GM23338 (cell line): ENCODE measurements around the gene APBA2. TPM values are rescaled to one million over a fixed set of nuclear protein-coding genes. Genes with fewer than 3 reads are reported as not detected.

Source experiments
- ATAC-seq: fragments of 200-7000 bp; cut with Tn5 transposase; 3 replicates; pipeline ENCODE4 v1.9.1; 2020
- DNase-seq: peaks from one replicate; pipeline ENCODE4 v3.0.0-alpha.2; 2015; ENCODE audit warnings: low spot score
- H2AFZ ChIP-seq: fragments of 200-600 bp; sonication (generic); 2 replicates; pipeline ENCODE4 v1.8.0; 2016; ENCODE audit warnings: antibody characterized with exemption, mild to moderate bottlenecking, moderate library complexity
- H3F3A ChIP-seq: fragments of 200-600 bp; sonication (generic); replicated peaks from 2 replicates; pipeline ENCODE4 v1.8.0; 2017; ENCODE audit warnings: antibody characterized with exemption, mixed run types, low read depth
- H3K27ac ChIP-seq: fragments of 200-600 bp; sonication (generic); 2 replicates; pipeline ENCODE4 v1.6.1; 2016; ENCODE audit warnings: low read depth
- H3K27me3 ChIP-seq: fragments of 200-600 bp; sonication (generic); 2 replicates; pipeline ENCODE4 v1.8.0; 2016; ENCODE audit warnings: mild to moderate bottlenecking, mixed run types, moderate library complexity; ENCODE audit not compliant: insufficient read depth
- H3K36me3 ChIP-seq: fragments of 200-600 bp; sonication (generic); 2 replicates; pipeline ENCODE4 v1.8.0; 2016; ENCODE audit warnings: mild to moderate bottlenecking; ENCODE audit not compliant: insufficient read depth
- H3K4me1 ChIP-seq: fragments of 200-600 bp; sonication (generic); 2 replicates; pipeline ENCODE4 v1.8.0; 2016; ENCODE audit warnings: mild to moderate bottlenecking, moderate library complexity; ENCODE audit not compliant: insufficient read depth
- H3K4me2 ChIP-seq: fragments of 200-600 bp; sonication (generic); 2 replicates; pipeline ENCODE4 v1.7.1; 2017; ENCODE audit warnings: mixed run types
- H3K4me3 ChIP-seq: fragments of 200-600 bp; sonication (generic); 2 replicates; pipeline ENCODE4 v1.6.1; 2016; ENCODE audit warnings: mixed run types
- H3K79me2 ChIP-seq: fragments of 200-600 bp; sonication (generic); replicated peaks from 2 replicates; pipeline ENCODE4 v1.8.0; 2017; ENCODE audit warnings: mild to moderate bottlenecking; ENCODE audit not compliant: insufficient read depth
- H3K9me2 ChIP-seq: fragments of 200-600 bp; sonication (generic); 2 replicates; pipeline ENCODE4 v1.8.0; 2017; ENCODE audit not compliant: insufficient read depth
- H4K20me1 ChIP-seq: fragments of 200-600 bp; sonication (generic); replicated peaks from 2 replicates; pipeline ENCODE4 v1.8.0; 2017; ENCODE audit warnings: mild to moderate bottlenecking; ENCODE audit not compliant: insufficient read depth
- H3K27ac Mint-ChIP-seq: 2 replicates; pipeline ENCODE4 v1.8.0; 2020; ENCODE audit warnings: inconsistent platforms, mild to moderate bottlenecking, moderate library complexity, mixed read lengths
- H3K27me3 Mint-ChIP-seq: 3 replicates; pipeline ENCODE4 v1.8.0; 2022; ENCODE audit warnings: low read depth, mild to moderate bottlenecking, moderate library complexity, mixed read lengths, inconsistent platforms; ENCODE audit not compliant: insufficient read depth, poor library complexity
- H3K36me3 Mint-ChIP-seq: 3 replicates; pipeline ENCODE4 v1.8.0; 2021; ENCODE audit warnings: low read depth, mild to moderate bottlenecking, inconsistent platforms, moderate library complexity, mixed read lengths
- H3K4me1 Mint-ChIP-seq: 3 replicates; pipeline ENCODE4 v1.8.0; 2020; ENCODE audit warnings: mild to moderate bottlenecking, inconsistent platforms, mixed read lengths
- H3K4me3 Mint-ChIP-seq: 3 replicates; pipeline ENCODE4 v1.8.0; 2021; ENCODE audit warnings: moderate library complexity, mild to moderate bottlenecking, inconsistent platforms, mixed read lengths
- H3K9me3 Mint-ChIP-seq: 3 replicates; pipeline ENCODE4 v1.8.0; 2020; ENCODE audit warnings: moderate library complexity, mild to moderate bottlenecking, inconsistent platforms, mixed read lengths
- CREB1 ChIP-seq: fragments of 250-450 bp; sonication (Bioruptor Pico); IDR thresholded peaks from 2 replicates; pipeline ENCODE4 v1.5.0; 2020; ENCODE audit warnings: low read depth, mild to moderate bottlenecking, moderate library complexity
- EZH2 ChIP-seq: fragments of 200-600 bp; sonication (generic); IDR thresholded peaks from one replicate; pipeline ENCODE4 v1.8.0; 2017; ENCODE audit warnings: antibody characterized with exemption, mild to moderate bottlenecking, low read depth; ENCODE audit not compliant: unreplicated experiment
- JUNB ChIP-seq: IDR thresholded peaks from one replicate; pipeline ENCODE4 v1.6.1; 2016; ENCODE audit warnings: antibody characterized with exemption; ENCODE audit not compliant: unreplicated experiment
- NANOG ChIP-seq: IDR thresholded peaks from 2 replicates; pipeline ENCODE4 v1.6.1; 2016; ENCODE audit warnings: antibody characterized with exemption, borderline replicate concordance
- POLR2AphosphoS5 ChIP-seq: IDR thresholded peaks from 2 replicates; pipeline ENCODE4 v1.6.1; 2016; ENCODE audit warnings: antibody characterized with exemption, low read depth
- STAT1 ChIP-seq: IDR thresholded peaks from one replicate; pipeline ENCODE4 v1.6.1; 2016; ENCODE audit warnings: antibody characterized with exemption; ENCODE audit not compliant: unreplicated experiment
- polyA plus RNA-seq: library from polyadenylated mRNA; unstranded; fragments of >200 nt; fragmentation: Nextera tagmentation; extraction: Ambion mirVana; gene quantifications from 2 replicates; pipeline ENCODE4 v1.2.1, GENCODE V29; 2016
- total RNA-seq: library from RNA; depleted of rRNA; stranded (reverse); fragments of >200 nt; shearing (Covaris generic); gene quantifications from 2 replicates; pipeline ENCODE4 v1.2.3, GENCODE V29; 2014
- TF ChIP-seq, protein P1 (sequence below): fragments of 250-450 bp; sonication (Bioruptor Pico); IDR thresholded peaks from 2 replicates; pipeline ENCODE4 v1.5.0; 2020; ENCODE audit warnings: mild to moderate bottlenecking, moderate library complexity
- TF ChIP-seq, protein P2 (sequence below): IDR thresholded peaks from one replicate; pipeline ENCODE4 v1.6.1; 2018; ENCODE audit warnings: antibody characterized with exemption; ENCODE audit not compliant: unreplicated experiment

APBA2 gene
- total and polyA plus RNA-seq, 2 experiments from 2014 or later, result 5.9 to 24.7 TPM

DNA sequence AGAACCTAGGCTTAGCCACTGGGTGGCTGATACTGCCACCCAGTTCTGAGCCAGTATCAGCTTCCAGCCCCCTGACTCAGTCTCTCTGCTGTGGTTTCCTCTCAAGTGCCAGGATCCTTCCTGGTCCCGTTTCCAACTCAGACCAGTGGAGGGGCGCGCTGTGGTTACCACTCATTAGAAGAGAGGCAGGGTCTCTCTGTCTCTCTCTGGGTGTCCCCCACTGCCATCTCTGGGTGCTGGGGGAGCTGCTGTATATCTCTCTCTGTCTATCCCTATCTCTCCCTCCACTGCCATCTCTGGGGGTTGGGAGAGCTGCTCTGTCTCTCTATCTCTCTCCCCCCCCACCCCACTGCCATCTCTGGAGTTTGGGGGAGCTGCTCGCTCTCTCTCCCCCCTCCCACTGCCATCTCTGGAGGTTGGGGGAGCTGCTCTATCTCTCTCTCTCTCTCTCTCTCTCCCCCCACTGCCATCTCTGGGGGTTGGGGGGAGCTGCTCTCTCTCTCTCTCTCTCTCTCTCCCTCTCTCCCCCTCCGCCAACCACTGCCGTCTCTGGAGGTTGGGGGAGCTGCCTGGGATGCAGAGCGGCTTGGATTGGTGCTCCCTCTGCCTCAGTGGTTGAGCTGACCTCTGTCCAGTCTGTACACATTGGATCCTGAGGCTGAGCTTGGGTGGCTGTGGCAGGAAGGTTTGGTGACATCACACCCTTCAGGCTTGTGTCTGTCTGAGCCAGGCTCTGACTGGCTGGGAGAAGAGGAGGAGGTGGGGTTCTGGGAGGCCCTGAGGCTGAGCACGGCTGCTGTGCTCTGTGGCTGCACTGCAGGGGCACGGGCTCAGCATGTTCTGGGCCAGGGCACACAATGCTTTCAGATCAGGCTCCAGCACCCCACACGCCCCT, 98.9 kb downstream of the APBA2 start:
- H3K36me3 ChIP-seq, result no peaks in the 10 kb centered on the region
- H3K27me3 ChIP-seq, result no peaks in the 10 kb centered on the region
- DNase-seq (no peak), ATAC-seq (peak; percentile 64)
- H3K4me3 Mint-ChIP-seq, result no peak overlapping the region
- H3K27me3 Mint-ChIP-seq, result peaks cover 3% of the 10 kb centered on the region
- no peak overlapping the region for H3K27ac ChIP-seq
- peak overlapping the region; percentile 43; the same call in 1 of the 2 replicates for H3K27ac Mint-ChIP-seq
- H3F3A ChIP-seq, result no peaks in the 10 kb centered on the region
- H3K9me3 Mint-ChIP-seq, result no peaks in the 10 kb centered on the region
- no peaks in the 10 kb centered on the region for H3K79me2 ChIP-seq
- H3K36me3 Mint-ChIP-seq, result no peaks in the 10 kb centered on the region
- no peak overlapping the region for H2AFZ ChIP-seq
- H3K4me2 ChIP-seq, result no peak overlapping the region
- no peaks in the 10 kb centered on the region for H3K4me1 ChIP-seq
- H3K4me3 ChIP-seq, result no peak overlapping the region
- no peaks in the 10 kb centered on the region for H3K9me2 ChIP-seq
- no peaks in the 10 kb centered on the region for H4K20me1 ChIP-seq
- TF ChIP-seq NANOG (no peak), CREB1 (CRISPR knock-in tag) (no peak), EZH2 (no peak), POLR2AphosphoS5 (no peak), JUNB (no peak), STAT1 (no peak)
- TF ChIP-seq, protein P1, sequence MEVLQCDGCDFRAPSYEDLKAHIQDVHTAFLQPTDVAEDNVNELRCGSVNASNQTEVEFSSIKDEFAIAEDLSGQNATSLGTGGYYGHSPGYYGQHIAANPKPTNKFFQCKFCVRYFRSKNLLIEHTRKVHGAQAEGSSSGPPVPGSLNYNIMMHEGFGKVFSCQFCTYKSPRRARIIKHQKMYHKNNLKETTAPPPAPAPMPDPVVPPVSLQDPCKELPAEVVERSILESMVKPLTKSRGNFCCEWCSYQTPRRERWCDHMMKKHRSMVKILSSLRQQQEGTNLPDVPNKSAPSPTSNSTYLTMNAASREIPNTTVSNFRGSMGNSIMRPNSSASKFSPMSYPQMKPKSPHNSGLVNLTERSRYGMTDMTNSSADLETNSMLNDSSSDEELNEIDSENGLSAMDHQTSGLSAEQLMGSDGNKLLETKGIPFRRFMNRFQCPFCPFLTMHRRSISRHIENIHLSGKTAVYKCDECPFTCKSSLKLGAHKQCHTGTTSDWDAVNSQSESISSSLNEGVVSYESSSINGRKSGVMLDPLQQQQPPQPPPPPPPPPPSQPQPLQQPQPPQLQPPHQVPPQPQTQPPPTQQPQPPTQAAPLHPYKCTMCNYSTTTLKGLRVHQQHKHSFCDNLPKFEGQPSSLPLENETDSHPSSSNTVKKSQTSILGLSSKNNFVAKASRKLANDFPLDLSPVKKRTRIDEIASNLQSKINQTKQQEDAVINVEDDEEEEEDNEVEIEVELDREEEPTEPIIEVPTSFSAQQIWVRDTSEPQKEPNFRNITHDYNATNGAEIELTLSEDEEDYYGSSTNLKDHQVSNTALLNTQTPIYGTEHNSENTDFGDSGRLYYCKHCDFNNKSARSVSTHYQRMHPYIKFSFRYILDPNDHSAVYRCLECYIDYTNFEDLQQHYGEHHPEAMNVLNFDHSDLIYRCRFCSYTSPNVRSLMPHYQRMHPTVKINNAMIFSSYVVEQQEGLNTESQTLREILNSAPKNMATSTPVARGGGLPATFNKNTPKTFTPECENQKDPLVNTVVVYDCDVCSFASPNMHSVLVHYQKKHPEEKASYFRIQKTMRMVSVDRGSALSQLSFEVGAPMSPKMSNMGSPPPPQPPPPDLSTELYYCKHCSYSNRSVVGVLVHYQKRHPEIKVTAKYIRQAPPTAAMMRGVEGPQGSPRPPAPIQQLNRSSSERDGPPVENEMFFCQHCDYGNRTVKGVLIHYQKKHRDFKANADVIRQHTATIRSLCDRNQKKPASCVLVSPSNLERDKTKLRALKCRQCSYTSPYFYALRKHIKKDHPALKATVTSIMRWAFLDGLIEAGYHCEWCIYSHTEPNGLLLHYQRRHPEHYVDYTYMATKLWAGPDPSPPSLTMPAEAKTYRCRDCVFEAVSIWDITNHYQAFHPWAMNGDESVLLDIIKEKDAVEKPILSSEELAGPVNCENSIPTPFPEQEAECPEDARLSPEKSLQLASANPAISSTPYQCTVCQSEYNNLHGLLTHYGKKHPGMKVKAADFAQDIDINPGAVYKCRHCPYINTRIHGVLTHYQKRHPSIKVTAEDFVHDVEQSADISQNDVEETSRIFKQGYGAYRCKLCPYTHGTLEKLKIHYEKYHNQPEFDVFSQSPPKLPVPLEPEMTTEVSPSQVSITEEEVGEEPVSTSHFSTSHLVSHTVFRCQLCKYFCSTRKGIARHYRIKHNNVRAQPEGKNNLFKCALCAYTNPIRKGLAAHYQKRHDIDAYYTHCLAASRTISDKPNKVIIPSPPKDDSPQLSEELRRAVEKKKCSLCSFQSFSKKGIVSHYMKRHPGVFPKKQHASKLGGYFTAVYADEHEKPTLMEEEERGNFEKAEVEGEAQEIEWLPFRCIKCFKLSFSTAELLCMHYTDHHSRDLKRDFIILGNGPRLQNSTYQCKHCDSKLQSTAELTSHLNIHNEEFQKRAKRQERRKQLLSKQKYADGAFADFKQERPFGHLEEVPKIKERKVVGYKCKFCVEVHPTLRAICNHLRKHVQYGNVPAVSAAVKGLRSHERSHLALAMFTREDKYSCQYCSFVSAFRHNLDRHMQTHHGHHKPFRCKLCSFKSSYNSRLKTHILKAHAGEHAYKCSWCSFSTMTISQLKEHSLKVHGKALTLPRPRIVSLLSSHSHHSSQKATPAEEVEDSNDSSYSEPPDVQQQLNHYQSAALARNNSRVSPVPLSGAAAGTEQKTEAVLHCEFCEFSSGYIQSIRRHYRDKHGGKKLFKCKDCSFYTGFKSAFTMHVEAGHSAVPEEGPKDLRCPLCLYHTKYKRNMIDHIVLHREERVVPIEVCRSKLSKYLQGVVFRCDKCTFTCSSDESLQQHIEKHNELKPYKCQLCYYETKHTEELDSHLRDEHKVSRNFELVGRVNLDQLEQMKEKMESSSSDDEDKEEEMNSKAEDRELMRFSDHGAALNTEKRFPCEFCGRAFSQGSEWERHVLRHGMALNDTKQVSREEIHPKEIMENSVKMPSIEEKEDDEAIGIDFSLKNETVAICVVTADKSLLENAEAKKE (CRISPR knock-in tag), result no peak
- TF ChIP-seq, protein P2, sequence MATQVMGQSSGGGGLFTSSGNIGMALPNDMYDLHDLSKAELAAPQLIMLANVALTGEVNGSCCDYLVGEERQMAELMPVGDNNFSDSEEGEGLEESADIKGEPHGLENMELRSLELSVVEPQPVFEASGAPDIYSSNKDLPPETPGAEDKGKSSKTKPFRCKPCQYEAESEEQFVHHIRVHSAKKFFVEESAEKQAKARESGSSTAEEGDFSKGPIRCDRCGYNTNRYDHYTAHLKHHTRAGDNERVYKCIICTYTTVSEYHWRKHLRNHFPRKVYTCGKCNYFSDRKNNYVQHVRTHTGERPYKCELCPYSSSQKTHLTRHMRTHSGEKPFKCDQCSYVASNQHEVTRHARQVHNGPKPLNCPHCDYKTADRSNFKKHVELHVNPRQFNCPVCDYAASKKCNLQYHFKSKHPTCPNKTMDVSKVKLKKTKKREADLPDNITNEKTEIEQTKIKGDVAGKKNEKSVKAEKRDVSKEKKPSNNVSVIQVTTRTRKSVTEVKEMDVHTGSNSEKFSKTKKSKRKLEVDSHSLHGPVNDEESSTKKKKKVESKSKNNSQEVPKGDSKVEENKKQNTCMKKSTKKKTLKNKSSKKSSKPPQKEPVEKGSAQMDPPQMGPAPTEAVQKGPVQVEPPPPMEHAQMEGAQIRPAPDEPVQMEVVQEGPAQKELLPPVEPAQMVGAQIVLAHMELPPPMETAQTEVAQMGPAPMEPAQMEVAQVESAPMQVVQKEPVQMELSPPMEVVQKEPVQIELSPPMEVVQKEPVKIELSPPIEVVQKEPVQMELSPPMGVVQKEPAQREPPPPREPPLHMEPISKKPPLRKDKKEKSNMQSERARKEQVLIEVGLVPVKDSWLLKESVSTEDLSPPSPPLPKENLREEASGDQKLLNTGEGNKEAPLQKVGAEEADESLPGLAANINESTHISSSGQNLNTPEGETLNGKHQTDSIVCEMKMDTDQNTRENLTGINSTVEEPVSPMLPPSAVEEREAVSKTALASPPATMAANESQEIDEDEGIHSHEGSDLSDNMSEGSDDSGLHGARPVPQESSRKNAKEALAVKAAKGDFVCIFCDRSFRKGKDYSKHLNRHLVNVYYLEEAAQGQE, result no peak
- H3K4me1 Mint-ChIP-seq, result peaks cover 14% of the 10 kb centered on the region
